Psoas muscle (tissue), 8 donors: ENCODE data around the gene GRB10. TPM values are rescaled to one million over a fixed set of nuclear protein-coding genes. Genes with fewer than 3 reads are reported as not detected.
A peak's percentile ranks its signal among the peaks of the same experiment; 100 is the strongest.

Source experiments
- ATAC-seq, 4 donors: fragments of 200-7000 bp; cut with Tn5 transposase; one replicate each; pipeline ENCODE4 v1.9.1; 2020; ENCODE audit warnings: moderate library complexity in 3 of 4, mild to moderate bottlenecking in 2 of 4
- DNase-seq, 2 donors: peaks; one replicate each; pipeline ENCODE4 v3.0.0-alpha.2; 2020
- H3K27ac ChIP-seq: fragments of 200-600 bp; one replicate; pipeline ENCODE4 v1.8.0; 2022
- H3K27me3 ChIP-seq, 3 donors: fragments of 200-600 bp in 1 of 3; one replicate each; pipeline versions ENCODE4 v1.6.1 to v1.8.0; 2013 to 2022; ENCODE audit warnings: low read length in 2 of 3, mild to moderate bottlenecking in 2 of 3, moderate library complexity in 1 of 3; ENCODE audit not compliant: insufficient read depth in 3 of 3
- H3K36me3 ChIP-seq, 2 donors: fragments of 200-600 bp in 1 of 2; one replicate each; pipeline versions ENCODE4 v1.6.1 to v1.8.0; 2013 to 2022; ENCODE audit warnings: low read depth in 1 of 2, mild to moderate bottlenecking in 1 of 2, moderate library complexity in 1 of 2; ENCODE audit not compliant: insufficient read depth in 1 of 2
- H3K4me1 ChIP-seq: fragments of 200-600 bp; one replicate; pipeline ENCODE4 v1.8.0; 2022
- H3K4me3 ChIP-seq: fragments of 200-600 bp; one replicate; pipeline ENCODE4 v1.8.0; 2022; ENCODE audit warnings: mild to moderate bottlenecking
- H3K9me3 ChIP-seq: fragments of 200-600 bp; one replicate; pipeline ENCODE4 v1.8.0; 2022
- WGBS, 3 donors: extraction: QIAGEN DNeasy Blood & Tissue Kit; methylation state at CpG; one replicate each; pipeline versions ENCODE4 v1.1.6 to v1.1.7; 2013; 5-methylcytosine and 5-hydroxymethylcytosine counted together
- intact Hi-C, 2 donors: fragments of 100-400 bp; cut with DNase I; formaldehyde crosslinking; loops; one replicate each; pipeline versions ENCODE4 v1.11.0 to v1.14.2; 2022
- polyA plus RNA-seq, 3 donors: library from polyadenylated mRNA; stranded (reverse); fragments of 200-250 nt; gene quantifications; one replicate each; pipeline ENCODE4 v1.2.3, GENCODE V29; 2013
- total RNA-seq, 4 donors: library from RNA; stranded (reverse); fragmentation: NEBNext Ultra II Directional in 2 of 4; extraction: Animal tissue kit (Norgen Biotek cat#: 25700) in 2 of 4; gene quantifications; one replicate each; pipeline versions ENCODE4 v1.2.1 to v1.2.4, GENCODE V29; 2021 to 2023
- TF ChIP-seq, protein P1 (sequence below): fragments of 200-600 bp; IDR thresholded peaks from one replicate; pipeline ENCODE4 v1.8.0; 2022; ENCODE audit warnings: antibody characterized with exemption
- donor health status: healthy with polysubstance abuse.
- donor health status: DM: no; HTN: no; CAD: no; lungs with moderate emphysema.
- donor health status: Bipolar disorder and iron deficiency.
- donor health status: healthy.
- donor health status: DM: yes; HTN: yes; CAD: no.
- donor health status: DM: no; HTN: no; CAD: no.
- donor health status: DM: no; HTN: no; CAD: no.
- donor health status: DM: yes; HTN: yes; CAD: no.

The GRB10 gene
- total and polyA plus RNA-seq, 7 donors = 25.8 to 72.7 (median 53.0) TPM

GRCh38 chr7:50780436-50780835 is 2.3 kb downstream of the GRB10 start:
- H3K9me3 ChIP-seq = no peaks in the 10 kb centered on the region
- TF ChIP-seq, protein P1, sequence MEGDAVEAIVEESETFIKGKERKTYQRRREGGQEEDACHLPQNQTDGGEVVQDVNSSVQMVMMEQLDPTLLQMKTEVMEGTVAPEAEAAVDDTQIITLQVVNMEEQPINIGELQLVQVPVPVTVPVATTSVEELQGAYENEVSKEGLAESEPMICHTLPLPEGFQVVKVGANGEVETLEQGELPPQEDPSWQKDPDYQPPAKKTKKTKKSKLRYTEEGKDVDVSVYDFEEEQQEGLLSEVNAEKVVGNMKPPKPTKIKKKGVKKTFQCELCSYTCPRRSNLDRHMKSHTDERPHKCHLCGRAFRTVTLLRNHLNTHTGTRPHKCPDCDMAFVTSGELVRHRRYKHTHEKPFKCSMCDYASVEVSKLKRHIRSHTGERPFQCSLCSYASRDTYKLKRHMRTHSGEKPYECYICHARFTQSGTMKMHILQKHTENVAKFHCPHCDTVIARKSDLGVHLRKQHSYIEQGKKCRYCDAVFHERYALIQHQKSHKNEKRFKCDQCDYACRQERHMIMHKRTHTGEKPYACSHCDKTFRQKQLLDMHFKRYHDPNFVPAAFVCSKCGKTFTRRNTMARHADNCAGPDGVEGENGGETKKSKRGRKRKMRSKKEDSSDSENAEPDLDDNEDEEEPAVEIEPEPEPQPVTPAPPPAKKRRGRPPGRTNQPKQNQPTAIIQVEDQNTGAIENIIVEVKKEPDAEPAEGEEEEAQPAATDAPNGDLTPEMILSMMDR = no peak
- intact Hi-C loops = loop anchor here in 1 of 2 donors (10.0 kb wide), 1 partner anchor 364 kb away; no protein-coding TSS in a partner anchor
- WGBS, 3 donors = 84 to 92% (median 88%) methylated on average over 3 of the region's 3 CpGs
- H3K4me3 ChIP-seq = no peak overlapping the region
- ATAC-seq (no peak), DNase-seq (no peak)
- no peak overlapping the region for H3K27ac ChIP-seq
- H3K36me3 ChIP-seq = no peaks in the 10 kb centered on the region
- H3K4me1 ChIP-seq = peaks cover 52% of the 10 kb centered on the region
- no peaks in the 10 kb centered on the region for H3K27me3 ChIP-seq

- Histone ChIP-seq H3K9me3 (no peaks in the 10 kb centered on the region), H3K27me3 (no peaks in the 10 kb centered on the region), H3K27ac (no peak overlapping the region), H3K4me3 (no peak overlapping the region), H3K4me1 (peaks cover 42% of the 10 kb centered on the region), H3K36me3 (no peaks in the 10 kb centered on the region)
- intact Hi-C loops = no loop called here
- no peak for DNase-seq
- WGBS, 3 donors = 51 to 69% (median 55%) methylated on average over 3 of the region's 3 CpGs
- ATAC-seq = peak in 2 of 4 donors; percentile 30 to 53
- TF ChIP-seq, protein P1 = no peak
These were observed 3.3 kb downstream of the GRB10 start for GRCh38 chr7:50779427-50779826.

DNA sequence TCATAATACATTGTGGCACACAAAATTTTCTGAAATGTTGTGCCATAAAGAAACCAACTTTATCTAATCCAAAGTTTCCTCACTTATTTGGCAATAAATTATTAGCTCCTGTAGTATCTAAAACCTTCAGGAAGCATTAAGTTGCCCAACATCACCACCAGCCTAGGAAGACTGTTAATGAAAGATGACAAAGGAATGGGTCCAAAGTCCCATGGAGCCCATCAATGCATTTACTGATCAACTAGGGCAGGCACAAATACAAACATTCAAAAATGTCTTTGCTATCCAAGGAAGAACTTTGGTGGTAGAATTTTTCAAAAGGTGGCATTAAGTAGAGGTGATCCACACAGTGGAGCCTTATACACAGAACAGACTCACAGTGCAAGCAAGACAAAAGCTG is 4.5 kb downstream of the GRB10 start:
- DNase-seq (no peak), ATAC-seq (no peak)
- Histone ChIP-seq H3K27me3 (no peaks in the 10 kb centered on the region), H3K36me3 (no peaks in the 10 kb centered on the region), H3K4me1 (peaks cover 38% of the 10 kb centered on the region), H3K27ac (no peak overlapping the region), H3K9me3 (no peaks in the 10 kb centered on the region), H3K4me3 (no peak overlapping the region)
- intact Hi-C loops = no loop called here
- TF ChIP-seq, protein P1 = no peak

GRCh38 chr7:50775836-50776235 is 6.9 kb downstream of the GRB10 start:
- H3K27ac ChIP-seq = no peak overlapping the region
- no peaks in the 10 kb centered on the region for H3K36me3 ChIP-seq
- intact Hi-C loops = no loop called here
- H3K27me3 ChIP-seq = no peaks in the 10 kb centered on the region
- no peak overlapping the region for H3K4me3 ChIP-seq
- WGBS, 3 donors = 76 to 83% (median 80%) methylated on average over 1 of the region's 1 CpG
- ATAC-seq = no peak
- peaks cover 38% of the 10 kb centered on the region for H3K4me1 ChIP-seq
- no peak for DNase-seq
- TF ChIP-seq, protein P1 = no peak
- H3K9me3 ChIP-seq = no peaks in the 10 kb centered on the region

- Histone ChIP-seq H3K36me3 (no peaks in the 10 kb centered on the region), H3K4me1 (peaks cover 33% of the 10 kb centered on the region), H3K27me3 (no peaks in the 10 kb centered on the region), H3K4me3 (no peak overlapping the region), H3K27ac (no peak overlapping the region), H3K9me3 (no peaks in the 10 kb centered on the region)
- ATAC-seq (no peak), DNase-seq (no peak)
- 42 to 81% (median 44%) methylated on average over 3 of the region's 3 CpGs for WGBS, 3 donors
- intact Hi-C loops = no loop called here
- TF ChIP-seq, protein P1 = no peak
These were observed 7.5 kb downstream of the GRB10 start for GRCh38 chr7:50775231-50775630.
